Fibroblast of pulmonary artery (primary cell): Measurements from ENCODE around the gene SCGB2B2.
A peak's percentile ranks its signal among the peaks of the same experiment; 100 is the strongest.

Experiments
- DNase-seq: peaks from one replicate; pipeline ENCODE4 v3.0.0-alpha.2; 2010; ENCODE audit warnings: low read depth
- H3K4me3 ChIP-seq: replicated peaks from 2 replicates; pipeline ENCODE4 v1.5.1; 2011; ENCODE audit warnings: low read depth, mild to moderate bottlenecking, control low read depth, low read length, moderate library complexity
- TF ChIP-seq, protein P1 (sequence below): IDR thresholded peaks from 2 replicates; pipeline ENCODE4 v1.5.1; 2011; ENCODE audit warnings: mild to moderate bottlenecking, control low read depth, low read length, inconsistent platforms; ENCODE audit errors: missing control alignments

The SCGB2B2 gene, protein sequence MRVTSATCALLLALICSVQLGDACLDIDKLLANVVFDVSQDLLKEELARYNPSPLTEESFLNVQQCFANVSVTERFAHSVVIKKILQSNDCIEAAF

DNA sequence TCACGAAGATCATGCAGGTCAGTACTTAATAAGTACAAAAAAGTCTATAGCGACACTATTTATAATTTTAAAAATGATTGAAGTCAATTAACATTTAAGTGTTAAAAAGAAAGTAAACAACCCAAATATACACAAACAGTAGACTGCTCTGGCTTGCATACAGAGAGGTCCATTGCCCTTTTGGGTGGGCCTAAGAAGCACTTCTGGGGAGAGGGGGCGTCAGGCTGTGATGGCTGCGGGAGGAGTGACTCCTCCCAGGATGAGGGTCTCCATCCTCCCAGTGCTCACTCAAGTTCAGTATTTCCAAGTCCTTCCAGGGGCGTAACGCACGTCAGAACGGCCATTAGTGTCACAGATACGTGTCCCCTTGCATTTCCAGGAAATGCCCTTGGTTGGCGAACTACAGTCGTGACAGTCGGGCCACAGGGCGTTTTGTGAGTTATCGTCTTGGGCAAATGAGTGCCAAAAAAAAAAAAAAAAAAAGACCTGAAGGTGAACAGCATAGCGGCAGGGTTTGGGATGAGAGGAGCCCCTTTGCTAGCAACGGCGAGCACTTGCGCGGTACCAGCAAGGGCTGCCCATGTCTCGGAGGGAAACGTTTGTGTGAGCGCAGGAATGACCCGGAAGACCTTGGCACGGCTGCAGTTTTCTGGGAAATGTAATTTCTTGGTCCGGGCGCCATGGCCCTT, at the start of gene SCGB2B2:
Gene SCGB2B2, minus strand, starts transcription at position 463 of the 689 bp plus-strand sequence. CDS start 82,596 bp downstream, outside the sequence.
- DNase-seq, result no peak
- peak within 1 kb of the TSS; percentile 75 for H3K4me3 ChIP-seq
- TF ChIP-seq, protein P1, sequence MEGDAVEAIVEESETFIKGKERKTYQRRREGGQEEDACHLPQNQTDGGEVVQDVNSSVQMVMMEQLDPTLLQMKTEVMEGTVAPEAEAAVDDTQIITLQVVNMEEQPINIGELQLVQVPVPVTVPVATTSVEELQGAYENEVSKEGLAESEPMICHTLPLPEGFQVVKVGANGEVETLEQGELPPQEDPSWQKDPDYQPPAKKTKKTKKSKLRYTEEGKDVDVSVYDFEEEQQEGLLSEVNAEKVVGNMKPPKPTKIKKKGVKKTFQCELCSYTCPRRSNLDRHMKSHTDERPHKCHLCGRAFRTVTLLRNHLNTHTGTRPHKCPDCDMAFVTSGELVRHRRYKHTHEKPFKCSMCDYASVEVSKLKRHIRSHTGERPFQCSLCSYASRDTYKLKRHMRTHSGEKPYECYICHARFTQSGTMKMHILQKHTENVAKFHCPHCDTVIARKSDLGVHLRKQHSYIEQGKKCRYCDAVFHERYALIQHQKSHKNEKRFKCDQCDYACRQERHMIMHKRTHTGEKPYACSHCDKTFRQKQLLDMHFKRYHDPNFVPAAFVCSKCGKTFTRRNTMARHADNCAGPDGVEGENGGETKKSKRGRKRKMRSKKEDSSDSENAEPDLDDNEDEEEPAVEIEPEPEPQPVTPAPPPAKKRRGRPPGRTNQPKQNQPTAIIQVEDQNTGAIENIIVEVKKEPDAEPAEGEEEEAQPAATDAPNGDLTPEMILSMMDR, result no peak

DNA sequence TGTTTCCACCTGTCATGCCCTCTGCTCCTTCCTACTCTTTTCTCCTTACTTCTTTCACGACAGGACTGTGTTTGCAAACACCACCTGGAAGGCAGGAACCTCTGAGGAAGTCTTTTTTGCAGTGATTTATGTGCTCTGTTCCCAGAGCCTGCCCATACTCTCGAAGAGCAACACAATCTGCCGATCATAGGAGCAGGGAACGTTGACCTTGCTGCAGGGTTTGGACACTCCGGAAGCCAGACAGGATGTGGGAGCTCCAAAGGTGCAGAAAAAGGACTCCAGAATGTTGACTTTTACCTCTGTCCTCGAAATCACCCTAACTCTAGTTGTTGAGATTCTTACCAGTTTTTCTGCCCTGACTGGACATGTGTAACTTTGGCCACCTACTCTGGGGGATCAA, 48.4 kb upstream of the SCGB2B2 start:
- no peak for DNase-seq
- TF ChIP-seq, protein P1, result no peak

DNA sequence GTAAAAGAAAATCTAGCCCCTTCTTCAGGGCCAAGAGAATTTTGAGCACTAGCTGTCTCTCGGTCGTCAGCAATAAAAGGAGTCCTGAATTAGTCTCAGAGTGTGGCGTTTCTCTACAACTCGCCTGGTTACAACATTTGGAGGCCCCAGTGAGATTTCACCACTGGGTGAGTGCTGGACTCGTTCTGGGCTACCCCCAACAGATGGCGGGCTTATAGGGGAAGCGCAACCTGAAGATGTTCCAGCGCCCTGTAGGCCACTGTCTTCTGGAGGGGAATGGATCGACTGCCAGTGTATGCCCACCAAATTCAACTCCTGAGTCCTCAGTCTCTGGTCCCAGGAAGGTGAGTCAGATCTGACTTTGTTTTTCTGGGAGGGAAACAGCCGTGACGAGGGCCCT, 45.4 kb upstream of the SCGB2B2 start:
- H3K4me3 ChIP-seq, result no peak overlapping the region
- no peak for DNase-seq
- TF ChIP-seq, protein P1, result no peak

More for the DNA sequence above, 48.4 kb upstream of the SCGB2B2 start:
- no peak overlapping the region for H3K4me3 ChIP-seq

DNA sequence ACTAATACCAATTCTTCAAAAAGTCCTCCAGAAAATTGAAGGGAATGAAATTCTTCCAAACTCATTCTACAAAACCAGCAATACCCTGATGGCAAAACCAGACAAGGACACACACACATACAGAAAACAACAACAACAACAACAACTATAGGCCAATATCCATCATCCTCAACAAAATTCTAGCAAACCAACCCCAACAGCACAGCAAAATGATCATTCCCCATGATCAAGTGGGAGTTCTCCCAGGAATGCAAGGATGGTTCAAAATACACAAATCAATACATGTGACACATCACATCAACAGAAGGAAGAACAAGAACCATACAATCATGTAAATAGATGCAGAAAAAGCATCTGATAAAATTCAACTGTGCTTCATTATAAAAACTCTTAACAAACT, 38.4 kb upstream of the SCGB2B2 start:
- H3K4me3 ChIP-seq, result no peak overlapping the region
- TF ChIP-seq, protein P1, result no peak
- no peak for DNase-seq

DNA sequence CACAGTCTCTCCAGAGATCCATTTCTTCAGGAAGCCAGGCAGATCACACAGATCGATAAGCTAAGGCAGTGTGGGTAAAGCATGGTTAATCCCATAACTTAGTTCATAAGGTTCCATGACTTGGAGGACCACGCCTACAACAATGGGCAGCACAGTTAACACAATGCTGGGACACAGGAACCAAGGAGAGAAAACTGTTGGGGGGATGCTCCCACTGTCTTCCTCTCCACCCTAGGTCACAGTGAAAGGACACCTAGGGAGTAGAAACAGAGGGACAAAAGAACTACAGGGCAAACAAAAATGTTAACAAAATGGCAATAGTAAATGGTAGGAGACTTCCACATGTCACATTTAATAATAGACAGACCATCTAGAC, 36.3 kb upstream of the SCGB2B2 start:
- TF ChIP-seq, protein P1, result no peak
- no peak for DNase-seq
- no peak overlapping the region for H3K4me3 ChIP-seq

DNA sequence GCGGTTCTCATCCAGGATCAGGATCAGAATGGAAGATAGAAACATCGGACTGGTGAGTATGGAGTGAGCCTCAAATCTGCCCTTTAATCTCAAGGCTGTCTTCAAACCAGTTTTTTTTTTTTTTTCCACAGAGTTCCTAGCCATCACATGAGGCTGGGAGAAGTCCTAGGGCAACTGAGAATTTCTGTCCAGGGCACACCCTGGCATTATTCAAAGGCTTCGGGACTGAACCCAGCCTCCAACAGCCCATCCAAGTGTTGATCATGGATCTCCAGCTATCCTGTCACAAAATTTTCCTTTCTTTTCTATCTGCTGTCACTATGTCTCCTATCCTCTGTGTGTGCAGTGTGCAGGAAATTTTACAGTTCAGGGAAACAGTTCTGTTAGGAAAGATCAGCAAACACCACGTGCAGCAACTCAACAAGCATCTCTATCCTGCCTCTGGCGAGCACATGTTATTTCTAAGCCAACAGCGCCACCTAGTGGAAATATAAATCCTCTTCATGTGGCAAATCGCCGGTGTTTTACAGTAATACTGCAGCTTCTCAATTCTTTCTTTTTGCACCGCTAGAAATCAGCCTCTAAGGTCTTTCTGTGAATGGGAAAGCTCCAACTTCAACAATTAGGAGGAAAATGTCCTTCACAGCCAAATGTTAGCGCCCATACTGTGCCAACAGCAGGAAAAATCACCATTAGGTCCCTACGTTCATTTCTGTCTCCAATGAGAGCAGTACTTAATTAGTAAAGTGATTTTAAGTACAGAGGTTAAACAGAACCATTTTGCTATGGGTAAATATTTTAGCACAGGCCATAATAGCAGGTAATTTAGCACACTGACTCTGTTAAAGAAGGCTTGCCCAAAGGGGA, 35.7 kb upstream of the SCGB2B2 start:
- DNase-seq, result peak; percentile 90

More for the DNA sequence above, 35.7 kb upstream of the SCGB2B2 start:
- H3K4me3 ChIP-seq, result no peak overlapping the region
- TF ChIP-seq, protein P1, result peak; percentile 55
